Measurements from ENCODE around the gene CDC42BPB.

The CDC42BPB gene

DNA sequence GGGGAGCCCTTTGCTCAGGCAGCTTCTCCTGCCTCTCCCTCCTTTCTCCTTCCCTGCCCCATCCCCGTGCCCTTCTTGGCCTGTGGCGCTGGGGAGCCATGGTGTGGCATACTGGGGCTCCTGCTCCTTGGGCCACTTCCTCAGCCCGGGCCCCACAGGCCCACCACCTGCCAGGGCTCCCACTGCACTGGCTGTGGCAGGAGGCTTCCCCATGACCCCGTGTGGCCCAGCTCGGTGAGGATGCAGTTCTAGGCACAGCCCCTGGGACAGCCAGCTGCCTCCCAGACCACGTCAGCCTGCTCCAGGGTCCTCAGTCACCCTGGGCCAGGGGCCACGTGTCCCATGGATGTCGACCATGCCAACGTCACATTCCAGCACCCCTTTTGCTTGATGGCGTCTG lies 147.9 kb downstream of the CDC42BPB start:
- H3K4me1 ChIP-seq (ENCODE audit: low read length): peaks cover 7% of the 10 kb centered on the region
- H3K4me3 ChIP-seq (ENCODE audit: low read length): no peak overlapping the region
- no peak overlapping the region for H3K27ac ChIP-seq (ENCODE audit: low read length)
- H3K36me3 ChIP-seq (replicated peaks; ENCODE audit: low read depth, low read length): peaks cover 61% of the 10 kb centered on the region
- no peak overlapping the region for H2AFZ ChIP-seq (ENCODE audit: low read depth, low read length)
- TF ChIP-seq, protein P1, sequence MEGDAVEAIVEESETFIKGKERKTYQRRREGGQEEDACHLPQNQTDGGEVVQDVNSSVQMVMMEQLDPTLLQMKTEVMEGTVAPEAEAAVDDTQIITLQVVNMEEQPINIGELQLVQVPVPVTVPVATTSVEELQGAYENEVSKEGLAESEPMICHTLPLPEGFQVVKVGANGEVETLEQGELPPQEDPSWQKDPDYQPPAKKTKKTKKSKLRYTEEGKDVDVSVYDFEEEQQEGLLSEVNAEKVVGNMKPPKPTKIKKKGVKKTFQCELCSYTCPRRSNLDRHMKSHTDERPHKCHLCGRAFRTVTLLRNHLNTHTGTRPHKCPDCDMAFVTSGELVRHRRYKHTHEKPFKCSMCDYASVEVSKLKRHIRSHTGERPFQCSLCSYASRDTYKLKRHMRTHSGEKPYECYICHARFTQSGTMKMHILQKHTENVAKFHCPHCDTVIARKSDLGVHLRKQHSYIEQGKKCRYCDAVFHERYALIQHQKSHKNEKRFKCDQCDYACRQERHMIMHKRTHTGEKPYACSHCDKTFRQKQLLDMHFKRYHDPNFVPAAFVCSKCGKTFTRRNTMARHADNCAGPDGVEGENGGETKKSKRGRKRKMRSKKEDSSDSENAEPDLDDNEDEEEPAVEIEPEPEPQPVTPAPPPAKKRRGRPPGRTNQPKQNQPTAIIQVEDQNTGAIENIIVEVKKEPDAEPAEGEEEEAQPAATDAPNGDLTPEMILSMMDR (IDR thresholded peaks at IDR 0.05; ENCODE audit: low read depth, low read length): no peak
- no peak for TF ChIP-seq EZH2phosphoT487 (IDR thresholded peaks at IDR 0.05; ENCODE audit: low read depth)
- H3K4me2 ChIP-seq (ENCODE audit: low read length): no peak overlapping the region
- peaks cover 20% of the 10 kb centered on the region; the same call in 1 of the 2 replicates for H4K20me1 ChIP-seq (ENCODE audit: insufficient read depth, low read length)
- no peak overlapping the region for H3K9ac ChIP-seq (ENCODE audit: low read length)
- H3K79me2 ChIP-seq (ENCODE audit: low read length): peaks cover 21% of the 10 kb centered on the region
- H3K9me3 ChIP-seq (ENCODE audit: insufficient read depth, low read length): no peaks in the 10 kb centered on the region
- no peaks in the 10 kb centered on the region for H3K27me3 ChIP-seq (ENCODE audit: low read depth, low read length)

DNA sequence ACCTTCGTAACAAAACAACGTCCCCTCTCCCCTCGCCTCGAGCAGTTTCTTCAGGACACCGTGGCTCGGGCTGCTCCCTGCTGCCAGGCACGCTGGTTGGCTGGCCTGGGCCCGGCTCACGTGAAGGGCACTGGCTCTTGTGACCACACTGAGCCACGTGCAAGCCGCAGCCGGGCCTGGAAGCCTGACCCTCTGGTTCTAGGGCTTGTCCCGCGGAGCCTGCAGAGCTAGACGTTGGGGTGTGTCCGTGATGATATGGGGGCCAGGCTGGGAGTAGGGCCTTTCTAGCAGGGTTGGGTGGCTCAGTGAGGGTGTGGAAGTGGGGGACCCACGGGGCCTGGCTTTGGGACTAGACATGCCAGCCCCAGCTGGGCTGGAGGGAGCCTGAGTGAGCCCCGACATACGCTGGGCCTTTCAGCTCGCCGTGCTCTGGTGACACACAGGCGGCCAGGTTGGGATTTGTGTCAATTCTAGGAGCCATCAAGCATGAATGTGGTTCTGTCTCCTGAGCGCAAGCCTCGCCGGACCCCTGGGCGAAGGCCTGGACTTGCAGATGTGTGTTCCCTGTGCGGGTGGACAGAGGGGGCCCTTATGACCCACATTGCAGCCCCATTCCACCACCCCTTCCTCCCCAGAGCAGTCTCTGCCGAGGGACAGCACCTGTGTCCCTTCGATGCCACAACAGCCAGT lies 148.4 kb downstream of the CDC42BPB start:
- Histone ChIP-seq H3K27ac (ENCODE audit: low read length) (no peak overlapping the region), H3K27me3 (ENCODE audit: low read depth, low read length) (no peaks in the 10 kb centered on the region), H3K9ac (ENCODE audit: low read length) (no peak overlapping the region), H4K20me1 (ENCODE audit: insufficient read depth, low read length) (peaks cover 20% of the 10 kb centered on the region; the same call in 1 of the 2 replicates), H3K36me3 (replicated peaks; ENCODE audit: low read depth, low read length) (peaks cover 65% of the 10 kb centered on the region), H3K9me3 (ENCODE audit: insufficient read depth, low read length) (no peaks in the 10 kb centered on the region), H3K4me3 (ENCODE audit: low read length) (no peak overlapping the region), H2AFZ (ENCODE audit: low read depth, low read length) (no peak overlapping the region), H3K79me2 (ENCODE audit: low read length) (peaks cover 24% of the 10 kb centered on the region), H3K4me2 (ENCODE audit: low read length) (no peak overlapping the region), H3K4me1 (ENCODE audit: low read length) (peaks cover 2% of the 10 kb centered on the region)
- TF ChIP-seq EZH2phosphoT487 (IDR thresholded peaks at IDR 0.05; ENCODE audit: low read depth): no peak
- TF ChIP-seq, protein P1 (IDR thresholded peaks at IDR 0.05; ENCODE audit: low read depth, low read length): no peak

DNA sequence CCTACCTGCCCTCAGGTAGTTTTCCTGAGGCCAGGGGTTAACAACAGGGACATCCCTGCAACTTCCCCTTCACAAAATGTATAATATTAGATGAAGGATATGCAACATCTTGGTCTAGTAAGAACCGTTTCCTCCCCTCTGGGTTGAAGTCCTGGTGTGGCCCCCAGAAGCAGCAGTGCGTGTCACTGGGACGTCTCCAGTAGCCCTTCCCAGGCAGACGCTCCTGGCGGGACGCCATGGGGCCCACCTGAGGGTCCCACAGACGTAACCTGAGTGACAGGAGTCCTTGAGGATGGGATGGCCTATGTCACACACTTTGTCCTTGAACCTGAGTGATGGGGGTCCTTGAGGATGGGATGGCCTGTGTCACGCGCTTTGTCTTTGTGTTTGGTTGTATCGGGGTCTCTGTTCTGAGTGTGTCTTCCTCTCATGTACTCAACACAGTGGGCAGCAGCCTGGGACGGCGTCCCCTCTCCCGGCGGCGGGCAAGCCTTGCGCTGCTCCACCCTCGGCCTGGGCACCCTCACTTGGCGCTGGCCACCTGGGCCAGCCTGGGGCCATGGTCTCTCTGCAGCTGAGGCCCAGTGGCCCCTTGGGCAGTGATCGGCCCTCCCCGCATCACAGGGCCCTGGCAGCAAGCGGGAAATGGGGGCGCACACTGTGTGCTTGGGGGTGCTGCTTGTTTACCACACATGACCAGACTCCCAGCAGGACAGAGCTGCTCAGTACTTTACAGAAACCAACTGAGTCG lies 149.2 kb downstream of the CDC42BPB start:
- TF ChIP-seq EZH2phosphoT487 (IDR thresholded peaks at IDR 0.05; ENCODE audit: low read depth): no peak
- TF ChIP-seq, protein P1 (IDR thresholded peaks at IDR 0.05; ENCODE audit: low read depth, low read length): no peak
- Histone ChIP-seq H3K79me2 (ENCODE audit: low read length) (peaks cover 32% of the 10 kb centered on the region), H3K9ac (ENCODE audit: low read length) (no peak overlapping the region), H3K27me3 (ENCODE audit: low read depth, low read length) (no peaks in the 10 kb centered on the region), H3K4me3 (ENCODE audit: low read length) (no peak overlapping the region), H3K4me2 (ENCODE audit: low read length) (no peak overlapping the region), H3K27ac (ENCODE audit: low read length) (no peak overlapping the region), H3K9me3 (ENCODE audit: insufficient read depth, low read length) (no peaks in the 10 kb centered on the region), H3K36me3 (replicated peaks; ENCODE audit: low read depth, low read length) (peaks cover 72% of the 10 kb centered on the region), H3K4me1 (ENCODE audit: low read length) (no peaks in the 10 kb centered on the region), H2AFZ (ENCODE audit: low read depth, low read length) (no peak overlapping the region), H4K20me1 (ENCODE audit: insufficient read depth, low read length) (peaks cover 21% of the 10 kb centered on the region)

DNA sequence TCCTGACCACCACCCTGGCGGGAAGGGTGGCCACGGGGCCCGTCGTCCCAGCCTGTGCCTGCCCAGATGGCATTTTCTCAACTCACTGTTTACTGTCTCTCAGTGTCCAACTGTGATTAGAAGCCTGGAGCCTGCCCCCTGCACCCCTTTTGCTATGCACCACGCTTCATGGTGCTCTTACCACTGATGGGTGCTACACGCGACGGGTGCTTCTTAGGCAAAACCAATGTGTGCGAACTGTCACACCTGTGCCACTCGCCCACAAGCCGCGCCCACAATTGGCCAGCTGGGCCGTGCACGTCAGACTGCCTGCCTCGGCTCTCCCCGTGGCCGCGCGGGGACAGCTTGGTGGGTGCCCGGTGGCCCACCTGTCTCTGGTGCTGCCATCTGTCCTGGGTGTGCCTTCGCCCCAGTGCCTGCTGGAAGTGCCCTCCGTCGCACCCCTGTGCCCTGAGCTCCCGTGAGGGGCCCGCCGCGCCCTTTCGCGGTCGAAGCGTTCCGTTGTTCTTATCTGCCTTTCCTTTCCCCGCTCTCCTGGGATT lies 150.0 kb downstream of the CDC42BPB start:
- no peak overlapping the region for H3K4me2 ChIP-seq (ENCODE audit: low read length)

More for the DNA sequence above, 150.0 kb downstream of the CDC42BPB start:
- Histone ChIP-seq H3K79me2 (ENCODE audit: low read length) (peaks cover 40% of the 10 kb centered on the region), H3K4me3 (ENCODE audit: low read length) (no peak overlapping the region), H3K9me3 (ENCODE audit: insufficient read depth, low read length) (no peaks in the 10 kb centered on the region), H3K27ac (ENCODE audit: low read length) (no peak overlapping the region), H3K36me3 (replicated peaks; ENCODE audit: low read depth, low read length) (peaks cover 77% of the 10 kb centered on the region), H2AFZ (ENCODE audit: low read depth, low read length) (no peak overlapping the region), H4K20me1 (ENCODE audit: insufficient read depth, low read length) (peaks cover 29% of the 10 kb centered on the region), H3K9ac (ENCODE audit: low read length) (no peak overlapping the region), H3K4me1 (ENCODE audit: low read length) (peaks cover 7% of the 10 kb centered on the region), H3K27me3 (ENCODE audit: low read depth, low read length) (no peaks in the 10 kb centered on the region)
- TF ChIP-seq, protein P1 (IDR thresholded peaks at IDR 0.05; ENCODE audit: low read depth, low read length): no peak
- TF ChIP-seq EZH2phosphoT487 (IDR thresholded peaks at IDR 0.05; ENCODE audit: low read depth): no peak

All from OCI-LY3 (cell line).